ENCODE measurements around the gene SLIT3.

The SLIT3 gene

GRCh38 chr5:169127431-169127830, 173.5 kb downstream of the SLIT3 start:
- Histone ChIP-seq H3K27me3 (ENCODE audit: control insufficient read depth, insufficient read depth, low read length) (peaks cover 2% of the 10 kb centered on the region), H3K9me3 (ENCODE audit: control insufficient read depth, insufficient read depth, low read length) (no peaks in the 10 kb centered on the region), H3K4me1 (ENCODE audit: control insufficient read depth, insufficient read depth, low read length) (peaks cover 2% of the 10 kb centered on the region), H3K36me3 (ENCODE audit: control insufficient read depth, insufficient read depth, low read length) (no peaks in the 10 kb centered on the region), H3K4me3 (ENCODE audit: low read depth, low read length) (no peak overlapping the region), H3K9ac (ENCODE audit: low read depth, low read length) (no peak overlapping the region)

DNA sequence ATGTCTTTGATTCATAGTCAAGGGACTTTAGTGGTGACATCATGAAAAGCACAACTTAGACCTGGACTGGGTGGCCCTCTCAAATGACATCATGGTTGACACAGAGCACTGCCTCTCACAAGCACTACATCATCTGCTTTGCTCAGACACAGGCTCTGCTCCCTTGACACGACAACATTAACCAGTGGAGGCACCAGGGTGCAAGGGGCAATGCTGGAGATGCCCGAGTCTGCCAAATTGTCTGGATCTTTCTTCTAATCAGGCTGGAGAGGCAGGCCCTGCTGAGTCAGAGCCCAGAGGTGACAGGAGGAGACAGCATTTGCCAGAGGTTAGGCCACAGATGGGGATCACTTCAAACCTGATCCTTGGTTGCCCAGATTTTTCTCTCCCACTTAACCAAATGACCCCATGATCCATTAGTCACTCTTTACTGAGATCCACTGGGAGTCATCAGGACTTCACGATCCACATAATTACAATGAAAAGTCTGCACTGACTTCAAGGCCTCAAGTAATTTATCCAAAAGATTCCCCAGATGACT, 174.4 kb downstream of the SLIT3 start:
- no peaks in the 10 kb centered on the region for H3K27me3 ChIP-seq (ENCODE audit: control insufficient read depth, insufficient read depth, low read length)
- H3K9ac ChIP-seq (ENCODE audit: low read depth, low read length) = no peak overlapping the region
- peaks cover 2% of the 10 kb centered on the region for H3K4me1 ChIP-seq (ENCODE audit: control insufficient read depth, insufficient read depth, low read length)

DNA sequence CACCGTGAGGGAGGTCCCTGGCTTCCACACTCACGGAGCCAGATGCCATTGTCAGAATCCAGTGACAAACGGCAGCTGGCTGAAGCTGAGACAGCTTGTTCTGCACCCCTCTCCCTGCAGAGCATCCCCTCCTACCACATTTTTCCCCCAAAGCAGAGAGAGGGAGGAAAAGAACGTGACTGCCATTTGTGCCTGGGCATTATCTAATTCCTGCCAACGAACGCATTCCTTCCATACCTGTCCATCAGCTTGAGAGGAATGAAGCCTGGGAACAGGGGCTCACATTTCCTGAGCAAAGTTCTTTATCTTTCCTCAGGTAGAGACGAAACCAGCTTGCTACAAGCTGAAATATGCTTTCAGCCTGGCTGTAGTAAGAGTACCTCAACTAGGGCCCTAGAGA, 175.4 kb downstream of the SLIT3 start:
- Histone ChIP-seq H3K4me3 (ENCODE audit: low read depth, low read length) (no peak overlapping the region), H3K4me1 (ENCODE audit: control insufficient read depth, insufficient read depth, low read length) (peaks cover 2% of the 10 kb centered on the region), H3K27me3 (ENCODE audit: control insufficient read depth, insufficient read depth, low read length) (no peaks in the 10 kb centered on the region), H3K9ac (ENCODE audit: low read depth, low read length) (no peak overlapping the region), H3K36me3 (ENCODE audit: control insufficient read depth, insufficient read depth, low read length) (no peaks in the 10 kb centered on the region), H3K9me3 (ENCODE audit: control insufficient read depth, insufficient read depth, low read length) (no peaks in the 10 kb centered on the region)

More for the DNA sequence above, 174.4 kb downstream of the SLIT3 start:
- Histone ChIP-seq H3K9me3 (ENCODE audit: control insufficient read depth, insufficient read depth, low read length) (no peaks in the 10 kb centered on the region), H3K36me3 (ENCODE audit: control insufficient read depth, insufficient read depth, low read length) (no peaks in the 10 kb centered on the region), H3K4me3 (ENCODE audit: low read depth, low read length) (no peak overlapping the region)

DNA sequence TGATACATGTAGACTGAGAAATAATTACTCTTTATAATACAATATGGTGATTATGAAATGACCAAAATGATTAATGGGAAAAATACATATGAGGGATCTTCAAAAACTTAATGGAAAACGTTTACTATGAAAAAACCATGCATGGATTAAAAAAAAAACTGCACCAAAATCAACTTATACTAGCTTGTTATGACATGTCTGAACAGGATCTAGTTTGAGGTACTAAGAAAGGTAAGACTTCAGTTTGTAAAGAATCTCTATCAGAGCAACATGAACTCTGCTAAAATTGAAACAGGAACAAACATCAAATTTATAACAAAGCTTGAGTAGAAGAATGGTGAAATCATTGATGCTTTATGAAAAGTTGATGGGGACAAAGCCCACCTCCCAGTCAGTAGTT, 178.0 kb downstream of the SLIT3 start:
- Histone ChIP-seq H3K36me3 (ENCODE audit: control insufficient read depth, insufficient read depth, low read length) (no peaks in the 10 kb centered on the region), H3K27me3 (ENCODE audit: control insufficient read depth, insufficient read depth, low read length) (no peaks in the 10 kb centered on the region), H3K4me1 (ENCODE audit: control insufficient read depth, insufficient read depth, low read length) (peaks cover 2% of the 10 kb centered on the region), H3K9ac (ENCODE audit: low read depth, low read length) (no peak overlapping the region), H3K9me3 (ENCODE audit: control insufficient read depth, insufficient read depth, low read length) (no peaks in the 10 kb centered on the region), H3K4me3 (ENCODE audit: low read depth, low read length) (no peak overlapping the region)

DNA sequence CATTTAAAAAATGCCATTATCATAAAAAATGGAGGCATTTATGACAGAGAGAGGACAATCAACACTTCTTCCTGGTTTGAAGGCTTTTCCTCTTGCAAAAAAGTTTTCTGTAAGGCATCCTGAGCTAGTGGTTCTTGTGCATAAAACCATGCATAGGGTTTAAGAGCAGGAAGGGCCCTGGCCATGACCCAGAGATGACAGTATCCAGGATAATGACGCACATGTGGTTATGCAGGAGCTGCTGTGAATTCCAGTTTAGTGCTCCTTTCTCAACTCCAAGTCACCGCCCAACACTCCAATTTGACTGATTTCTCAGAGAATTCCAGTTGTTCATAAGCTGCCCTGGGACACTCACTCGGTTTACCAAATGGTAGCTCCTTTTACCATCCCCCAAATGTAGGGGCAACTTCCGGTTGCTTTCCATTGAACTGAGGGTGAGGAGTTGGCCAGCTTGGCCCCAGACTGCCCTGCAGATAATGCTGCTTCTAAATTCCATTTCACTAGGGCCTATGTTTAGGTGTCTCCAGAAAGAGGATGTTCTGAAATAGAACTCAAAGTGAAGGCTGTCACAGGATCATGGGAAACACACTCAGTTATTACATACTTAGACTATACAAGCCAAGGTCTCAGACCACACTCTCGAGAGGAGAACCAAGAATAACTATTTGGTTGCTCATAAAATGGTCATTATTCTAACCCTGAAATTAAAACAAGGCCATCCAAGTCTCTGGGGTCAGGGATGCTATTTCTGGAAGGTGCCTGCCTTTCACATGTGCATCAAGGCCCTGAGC, 179.1 kb downstream of the SLIT3 start:
- Histone ChIP-seq H3K4me1 (ENCODE audit: control insufficient read depth, insufficient read depth, low read length) (no peaks in the 10 kb centered on the region), H3K9me3 (ENCODE audit: control insufficient read depth, insufficient read depth, low read length) (no peaks in the 10 kb centered on the region)

GRCh38 chr5:169119288-169120048, 181.5 kb downstream of the SLIT3 start:
- H3K9ac ChIP-seq (ENCODE audit: low read depth, low read length) = no peak overlapping the region
- no peaks in the 10 kb centered on the region for H3K9me3 ChIP-seq (ENCODE audit: control insufficient read depth, insufficient read depth, low read length)
- H3K27me3 ChIP-seq (ENCODE audit: control insufficient read depth, insufficient read depth, low read length) = no peaks in the 10 kb centered on the region
- no peaks in the 10 kb centered on the region for H3K36me3 ChIP-seq (ENCODE audit: control insufficient read depth, insufficient read depth, low read length)
- no peak overlapping the region for H3K4me3 ChIP-seq (ENCODE audit: low read depth, low read length)
- peaks cover 2% of the 10 kb centered on the region for H3K4me1 ChIP-seq (ENCODE audit: control insufficient read depth, insufficient read depth, low read length)

More for the DNA sequence above, 179.1 kb downstream of the SLIT3 start:
- Histone ChIP-seq H3K36me3 (ENCODE audit: control insufficient read depth, insufficient read depth, low read length) (no peaks in the 10 kb centered on the region), H3K4me3 (ENCODE audit: low read depth, low read length) (no peak overlapping the region), H3K9ac (ENCODE audit: low read depth, low read length) (no peak overlapping the region), H3K27me3 (ENCODE audit: control insufficient read depth, insufficient read depth, low read length) (no peaks in the 10 kb centered on the region)

- Histone ChIP-seq H3K4me1 (ENCODE audit: control insufficient read depth, insufficient read depth, low read length) (peaks cover 2% of the 10 kb centered on the region), H3K9ac (ENCODE audit: low read depth, low read length) (no peak overlapping the region), H3K4me3 (ENCODE audit: low read depth, low read length) (no peak overlapping the region), H3K36me3 (ENCODE audit: control insufficient read depth, insufficient read depth, low read length) (no peaks in the 10 kb centered on the region), H3K9me3 (ENCODE audit: control insufficient read depth, insufficient read depth, low read length) (no peaks in the 10 kb centered on the region), H3K27me3 (ENCODE audit: control insufficient read depth, insufficient read depth, low read length) (no peaks in the 10 kb centered on the region)
Observed at GRCh38 chr5:169116961-169117461, 183.9 kb downstream of the SLIT3 start.

DNA sequence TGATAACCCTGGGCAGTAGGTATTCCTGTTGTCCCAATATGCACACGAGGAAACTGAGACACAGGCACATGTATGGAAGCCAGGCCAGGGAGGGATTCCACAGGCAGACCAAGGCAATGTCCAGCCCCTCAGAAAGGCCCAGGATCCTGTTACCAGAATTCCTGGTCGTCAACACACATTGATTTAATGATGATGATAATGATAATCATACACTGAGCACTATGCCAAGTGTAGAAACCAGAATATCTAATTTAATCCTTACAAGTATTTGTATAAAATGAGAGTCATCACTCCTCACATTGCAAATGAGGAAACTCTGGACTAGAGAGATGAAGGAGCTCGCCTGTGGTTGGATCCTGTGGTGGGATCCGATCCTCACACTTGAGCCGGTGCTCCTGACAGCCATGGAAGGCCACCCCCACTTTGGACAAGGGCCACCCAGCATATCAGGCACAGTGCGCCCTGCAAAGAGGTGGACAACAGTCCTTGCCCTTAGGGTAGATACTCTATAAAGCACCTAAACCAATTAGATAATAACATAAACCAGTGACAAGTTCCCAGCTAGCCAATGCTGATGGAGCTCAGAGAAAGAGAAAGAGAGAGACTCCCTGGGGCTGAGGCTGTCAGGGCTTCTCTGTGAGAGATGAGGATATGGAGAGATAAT, 185.3 kb downstream of the SLIT3 start:
- Histone ChIP-seq H3K4me3 (ENCODE audit: low read depth, low read length) (no peak overlapping the region), H3K27me3 (ENCODE audit: control insufficient read depth, insufficient read depth, low read length) (no peaks in the 10 kb centered on the region), H3K36me3 (ENCODE audit: control insufficient read depth, insufficient read depth, low read length) (no peaks in the 10 kb centered on the region), H3K9me3 (ENCODE audit: control insufficient read depth, insufficient read depth, low read length) (no peaks in the 10 kb centered on the region), H3K4me1 (ENCODE audit: control insufficient read depth, insufficient read depth, low read length) (peaks cover 2% of the 10 kb centered on the region), H3K9ac (ENCODE audit: low read depth, low read length) (no peak overlapping the region)

- Histone ChIP-seq H3K27me3 (ENCODE audit: control insufficient read depth, insufficient read depth, low read length) (no peaks in the 10 kb centered on the region), H3K4me3 (ENCODE audit: low read depth, low read length) (no peak overlapping the region), H3K4me1 (ENCODE audit: control insufficient read depth, insufficient read depth, low read length) (peaks cover 2% of the 10 kb centered on the region), H3K9ac (ENCODE audit: low read depth, low read length) (no peak overlapping the region), H3K9me3 (ENCODE audit: control insufficient read depth, insufficient read depth, low read length) (no peaks in the 10 kb centered on the region), H3K36me3 (ENCODE audit: control insufficient read depth, insufficient read depth, low read length) (no peaks in the 10 kb centered on the region)
Observed at GRCh38 chr5:169114466-169115065, 186.4 kb downstream of the SLIT3 start.

DNA sequence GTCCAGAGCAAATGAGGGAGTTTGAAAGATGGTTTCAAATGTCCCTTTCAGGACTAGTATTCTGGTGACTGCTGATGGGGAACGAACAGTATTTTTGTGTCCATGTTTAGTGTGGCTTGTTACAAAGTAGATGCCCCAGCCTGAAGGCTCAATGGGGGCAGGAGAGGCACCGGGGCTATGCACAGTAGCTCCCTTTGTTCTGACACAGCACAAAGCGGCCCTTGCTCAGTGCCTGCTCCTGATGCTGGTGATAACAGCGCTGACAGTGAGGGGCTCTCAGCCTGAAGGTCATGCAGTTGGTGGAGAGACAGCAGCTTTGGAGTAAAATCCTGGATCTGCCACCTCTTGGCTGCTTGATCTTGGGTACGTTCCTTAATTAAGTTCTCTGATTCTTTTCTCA, 188.9 kb downstream of the SLIT3 start:
- Histone ChIP-seq H3K27me3 (ENCODE audit: control insufficient read depth, insufficient read depth, low read length) (no peaks in the 10 kb centered on the region), H3K4me1 (ENCODE audit: control insufficient read depth, insufficient read depth, low read length) (peaks cover 2% of the 10 kb centered on the region), H3K9ac (ENCODE audit: low read depth, low read length) (no peak overlapping the region), H3K9me3 (ENCODE audit: control insufficient read depth, insufficient read depth, low read length) (no peaks in the 10 kb centered on the region), H3K36me3 (ENCODE audit: control insufficient read depth, insufficient read depth, low read length) (no peaks in the 10 kb centered on the region), H3K4me3 (ENCODE audit: low read depth, low read length) (no peak overlapping the region)
